ENCODE measurements around the gene FGF7.
"Not testable (repeated sequence)": the region's sequence is repeated elsewhere in the genome, so short reads cannot be mapped to it uniquely, and the experiment has no call there.

Gene FGF7

DNA sequence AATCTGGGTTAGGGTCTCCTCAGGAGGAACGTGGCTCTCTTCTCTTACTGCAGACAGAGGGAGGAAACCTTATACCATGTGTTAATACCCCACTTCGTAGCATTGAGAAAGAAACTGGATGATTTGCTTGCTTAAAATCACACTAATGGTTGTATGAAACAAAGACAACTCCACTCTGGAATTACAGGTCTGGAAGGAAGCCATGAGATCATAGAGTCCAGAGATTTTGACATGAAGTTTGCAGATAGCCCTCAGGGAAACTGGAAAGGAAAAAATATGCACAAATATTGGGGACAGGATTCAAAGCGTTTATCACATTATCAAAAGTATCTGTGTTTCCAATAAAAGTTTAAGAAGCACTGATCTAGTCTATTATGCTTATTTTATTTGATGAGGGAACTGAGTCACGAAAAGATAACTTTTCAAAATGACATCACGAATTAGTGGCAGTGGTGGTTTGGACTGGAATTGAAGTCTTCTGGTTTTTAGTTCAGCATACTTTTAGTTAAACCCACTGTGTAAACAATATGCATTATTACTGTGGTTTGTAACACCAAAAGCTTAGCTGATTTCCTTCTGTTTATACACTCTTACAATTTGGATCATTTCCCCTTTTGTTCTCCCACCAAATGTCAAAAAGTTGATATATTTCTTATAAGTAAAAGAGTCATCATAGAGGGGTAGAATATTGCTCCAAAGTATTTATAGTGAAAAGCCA is 16.8 kb downstream of the FGF7 start:
- DNase-seq (ENCODE audit: low read depth): no peak

DNA sequence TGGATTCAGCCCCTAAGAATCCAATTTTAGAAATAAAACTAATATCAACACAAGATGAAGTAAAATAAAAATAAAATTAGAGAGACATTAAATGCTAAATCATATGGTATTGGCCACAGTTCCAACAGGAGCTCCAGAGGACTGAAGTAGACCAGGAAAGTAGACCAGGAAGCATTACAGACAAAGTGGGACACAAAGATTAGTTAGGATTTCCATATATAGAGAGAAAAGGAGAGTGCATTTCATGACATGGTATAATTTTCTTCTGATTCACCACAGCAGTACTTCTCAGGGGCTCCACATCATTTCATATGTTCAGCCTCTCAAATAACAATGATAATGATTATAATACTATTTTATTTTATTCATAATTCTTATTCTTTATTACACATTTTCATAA is 18.3 kb downstream of the FGF7 start:
- no peak for DNase-seq (ENCODE audit: low read depth)

DNA sequence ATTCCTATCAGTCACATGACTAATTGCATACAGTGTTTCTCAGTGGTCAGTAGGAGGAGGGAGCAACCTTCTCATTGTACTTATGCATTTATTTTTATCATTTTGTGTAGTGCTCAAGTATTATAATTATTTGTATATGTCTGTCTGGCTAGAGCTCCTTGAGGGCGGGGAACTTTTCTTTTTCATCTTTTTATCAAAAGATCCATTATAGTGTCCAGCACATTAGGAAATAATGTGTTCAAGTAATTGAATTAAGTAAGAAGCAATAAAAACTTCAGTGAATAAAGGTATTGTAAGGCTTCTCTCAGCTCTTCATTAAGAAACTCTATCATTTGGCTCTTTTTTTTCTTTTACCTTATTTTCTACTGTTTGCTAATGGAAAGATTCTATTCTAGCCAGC is 18.8 kb downstream of the FGF7 start:
- DNase-seq (ENCODE audit: low read depth): no peak

DNA sequence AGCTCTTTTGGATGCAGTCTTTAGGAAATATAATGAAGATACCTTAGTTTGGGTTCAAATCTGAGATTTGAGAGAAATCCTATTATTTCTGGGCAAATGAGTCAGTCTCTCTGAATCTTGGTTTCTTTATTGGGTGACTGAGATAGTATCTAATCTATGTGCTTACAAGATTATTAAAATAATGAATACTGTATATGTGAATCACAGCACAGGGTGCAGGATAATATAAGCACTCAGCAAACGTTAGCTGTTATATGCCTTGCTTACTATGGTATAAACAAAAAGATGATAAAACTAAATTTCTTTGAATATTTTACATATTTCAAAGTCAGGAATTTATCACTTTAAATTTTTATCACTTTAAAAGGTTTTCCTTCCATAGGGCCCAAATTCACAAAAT is 29.6 kb downstream of the FGF7 start:
- no peak for DNase-seq (ENCODE audit: low read depth)

DNA sequence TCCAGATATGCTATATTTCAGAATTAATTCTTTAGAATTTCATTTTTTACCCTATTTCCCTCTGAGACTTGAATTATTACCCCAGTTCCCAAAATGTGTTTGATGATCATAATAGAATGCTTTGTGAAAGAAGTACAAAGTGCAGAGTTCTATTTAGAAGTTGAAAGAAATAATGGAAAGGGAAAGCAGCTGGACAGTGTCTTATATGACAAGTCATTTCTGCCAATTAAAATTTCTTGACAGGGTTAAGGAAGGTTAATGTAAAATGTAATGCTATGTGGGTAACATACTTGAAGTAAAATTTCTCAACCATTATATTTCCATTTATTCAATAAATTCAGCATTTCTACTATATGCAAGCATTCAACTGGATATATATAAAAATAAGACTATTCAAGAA is 33.1 kb downstream of the FGF7 start:
- no peak for DNase-seq (ENCODE audit: low read depth)

DNA sequence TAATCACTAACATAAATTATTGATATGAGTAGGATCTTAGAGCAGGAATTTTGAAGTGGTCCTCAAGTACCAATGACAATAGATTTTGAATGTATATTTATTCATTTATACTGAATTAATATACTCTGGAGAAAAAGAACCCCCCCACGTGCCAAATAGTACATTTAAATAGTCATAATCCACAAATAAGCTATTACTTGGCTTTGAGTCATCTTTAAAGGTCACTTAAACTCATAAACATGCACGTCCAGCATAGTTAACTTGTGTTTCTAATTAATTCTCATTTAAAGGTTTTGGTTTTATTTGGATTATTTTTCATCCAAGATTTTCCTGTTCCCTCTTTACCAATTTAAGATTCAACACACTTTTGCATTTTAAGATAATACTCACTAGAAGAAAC is 35.1 kb downstream of the FGF7 start:
- no peak for DNase-seq (ENCODE audit: low read depth)

DNA sequence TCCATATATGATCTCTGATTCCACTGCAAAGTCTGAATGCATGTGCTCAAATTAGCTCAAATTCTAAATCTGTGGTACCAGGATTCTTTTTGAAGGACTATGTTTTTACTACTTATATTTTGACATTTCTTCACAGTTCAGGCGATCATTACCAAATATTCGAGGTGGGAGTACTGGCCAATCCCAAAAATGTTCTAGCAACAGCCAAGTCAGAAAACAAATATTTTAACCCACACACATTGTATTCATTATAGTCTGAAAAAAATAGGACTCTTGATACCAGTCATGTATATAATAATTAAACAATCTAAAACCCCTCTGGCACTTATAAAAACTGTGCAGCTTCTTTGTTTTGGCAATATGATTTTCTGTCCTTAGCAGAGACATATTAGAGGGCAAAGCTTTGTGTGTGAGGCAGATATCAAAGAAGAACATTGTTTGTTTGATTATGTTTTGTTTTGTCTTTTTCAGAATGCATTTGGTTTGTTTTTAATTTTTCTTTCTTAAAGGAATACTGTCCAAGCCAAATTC is 37.4 kb downstream of the FGF7 start:
- no peak for DNase-seq (ENCODE audit: low read depth)

DNA sequence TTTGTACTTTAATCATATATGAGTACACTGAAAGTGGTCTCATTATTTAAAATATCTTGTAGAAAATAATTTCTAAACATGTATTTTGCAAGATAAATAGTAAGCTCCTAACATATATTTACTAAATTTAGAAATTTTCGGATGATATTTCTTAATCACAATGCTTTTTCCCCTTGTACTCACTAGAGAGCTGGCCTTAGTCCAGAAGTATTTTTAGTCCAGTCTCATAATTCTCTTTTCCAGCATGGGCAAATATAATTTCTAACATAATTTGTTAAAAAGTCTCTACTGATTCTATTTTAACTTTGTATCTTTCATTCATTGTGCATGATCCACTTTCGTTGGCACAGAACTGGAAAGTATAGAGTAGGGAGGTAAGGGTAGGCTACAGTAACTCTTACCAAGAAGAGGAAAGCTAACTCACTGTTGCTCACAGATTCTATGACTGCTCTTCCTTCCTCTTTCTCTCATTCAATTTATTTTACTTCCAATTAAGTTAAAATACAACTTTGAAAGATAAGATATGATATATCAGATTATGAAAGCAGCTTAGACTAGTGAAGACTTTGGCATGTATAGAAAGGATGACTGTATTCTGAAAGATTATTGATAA is 39.3 kb downstream of the FGF7 start:
- DNase-seq (ENCODE audit: low read depth): no peak

DNA sequence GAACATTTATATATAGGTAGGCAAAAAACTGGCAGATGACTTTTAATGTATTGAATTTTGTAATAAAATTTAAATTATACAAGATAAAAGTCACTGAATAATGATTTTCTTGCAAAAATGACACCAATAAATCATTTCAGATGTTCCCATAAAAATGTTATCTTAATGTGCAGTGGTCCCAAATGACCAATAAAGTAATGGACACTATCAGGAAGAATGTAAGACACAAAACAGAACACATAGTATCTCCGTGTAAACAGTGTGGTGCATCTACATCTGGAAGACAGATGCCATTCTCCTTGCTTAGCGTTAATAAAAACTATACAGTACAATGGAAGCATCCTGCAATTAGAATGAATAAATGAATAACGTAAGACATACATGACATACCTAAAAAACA is 41.5 kb downstream of the FGF7 start:
- DNase-seq (ENCODE audit: low read depth): no peak

DNA sequence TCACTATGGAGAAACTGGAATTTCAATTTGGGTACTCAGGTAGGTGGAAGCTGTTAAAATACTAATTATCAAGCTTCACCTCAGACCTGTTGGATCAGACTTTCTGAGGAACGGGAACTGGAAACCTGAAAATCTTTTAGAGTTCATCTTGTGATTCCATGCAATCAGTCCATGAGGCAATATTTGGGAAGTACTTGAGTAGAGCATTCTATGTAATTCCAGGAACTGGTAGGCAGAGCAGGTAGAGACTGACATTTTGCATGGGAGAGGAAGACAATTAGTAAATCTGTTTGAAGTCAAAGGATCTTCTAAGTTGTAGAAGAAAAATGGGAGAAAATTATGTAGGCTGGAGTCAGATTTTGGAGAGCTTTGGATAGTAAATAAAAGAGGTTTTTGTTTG is 43.1 kb downstream of the FGF7 start:
- no peak for DNase-seq (ENCODE audit: low read depth)

DNA sequence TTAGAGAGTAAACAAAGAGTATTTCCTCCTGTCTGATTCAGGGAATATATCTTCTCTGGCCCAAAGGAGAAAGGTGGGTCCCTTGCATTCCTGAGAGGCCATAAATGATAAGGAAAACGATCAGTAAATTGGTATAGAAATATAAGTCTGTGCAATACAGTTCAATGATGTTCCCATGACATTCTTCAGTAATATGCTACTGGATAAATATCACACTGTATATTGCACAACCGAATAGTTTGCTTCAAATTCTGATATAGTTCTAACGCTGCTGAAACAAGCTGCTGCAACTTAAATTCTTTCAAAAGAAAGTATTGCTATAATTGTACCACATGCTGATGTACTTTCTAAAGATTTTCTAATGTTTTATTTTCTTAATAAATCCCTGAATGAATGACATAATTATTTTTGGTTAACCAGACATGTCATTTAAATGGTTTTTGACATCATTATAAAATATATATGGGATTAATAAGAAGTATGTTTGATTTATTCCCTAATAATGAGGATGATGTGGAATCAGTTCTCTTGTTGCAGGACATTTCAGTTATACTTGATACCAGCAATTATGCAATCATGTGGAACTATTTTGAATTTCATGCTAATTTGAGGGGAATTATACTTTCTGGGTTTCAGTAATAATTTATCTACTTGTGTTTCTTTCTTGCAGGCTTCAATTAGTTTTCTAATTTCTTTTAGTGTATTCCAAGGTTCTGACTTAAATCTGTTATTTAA is 44.9 kb downstream of the FGF7 start:
- DNase-seq (ENCODE audit: low read depth): no peak

DNA sequence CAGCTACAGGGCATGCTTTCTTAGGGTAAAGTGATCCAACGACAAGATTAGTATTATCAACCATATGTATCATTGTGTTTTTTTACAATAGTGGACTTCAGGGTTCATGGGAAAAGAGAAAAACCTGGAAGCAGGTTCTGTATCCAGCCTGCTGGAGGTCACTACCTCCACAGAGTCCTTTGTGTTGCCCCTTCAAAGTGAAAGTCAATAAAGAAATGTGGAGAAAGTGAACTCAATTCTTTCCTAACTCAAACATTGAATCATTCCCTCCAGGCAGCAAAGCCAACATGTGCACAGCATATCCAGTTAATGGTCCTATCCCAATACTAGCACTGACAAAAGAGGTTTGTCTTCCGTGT is 45.4 kb downstream of the FGF7 start:
- no peak for DNase-seq (ENCODE audit: low read depth)

DNA sequence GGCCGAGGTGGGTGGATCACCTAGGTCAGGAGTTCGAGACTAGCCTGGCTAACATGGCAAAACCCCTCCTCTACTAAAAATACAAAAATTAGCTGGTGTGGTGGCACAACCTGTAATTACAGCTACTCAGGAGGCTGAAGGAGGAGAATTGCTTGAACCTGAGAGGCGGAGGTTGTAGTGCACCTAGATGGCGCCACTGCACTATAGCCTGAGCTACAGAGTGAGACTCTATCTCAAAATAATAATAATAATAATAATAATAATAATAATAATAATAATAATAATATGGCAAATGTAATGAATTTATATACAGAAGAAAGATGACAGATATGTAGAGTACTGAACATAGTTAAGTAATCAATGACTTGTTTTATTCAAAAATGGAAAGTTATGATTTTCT is 48.2 kb downstream of the FGF7 start:
- not testable (repeated sequence) for DNase-seq (ENCODE audit: low read depth)

DNA sequence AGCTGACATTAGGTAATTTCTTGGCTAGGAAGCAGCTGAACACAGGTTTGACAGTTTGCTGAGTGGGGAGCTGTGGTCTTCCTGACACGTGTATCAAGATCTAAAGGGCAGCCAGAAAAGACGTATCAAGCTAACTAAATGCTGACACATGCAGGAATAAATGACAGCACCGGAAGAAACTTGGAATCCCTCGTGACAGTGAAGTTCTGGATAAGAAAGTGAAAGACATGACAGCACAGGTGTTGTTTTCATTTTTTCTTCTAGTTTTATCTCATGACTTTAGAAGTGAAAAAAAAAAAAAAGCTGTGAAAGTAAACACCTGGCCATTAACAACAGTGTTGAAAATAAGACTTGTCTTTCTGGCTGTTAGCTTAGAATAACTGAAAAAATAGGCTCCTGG is 48.7 kb downstream of the FGF7 start:
- no peak for DNase-seq (ENCODE audit: low read depth)

DNA sequence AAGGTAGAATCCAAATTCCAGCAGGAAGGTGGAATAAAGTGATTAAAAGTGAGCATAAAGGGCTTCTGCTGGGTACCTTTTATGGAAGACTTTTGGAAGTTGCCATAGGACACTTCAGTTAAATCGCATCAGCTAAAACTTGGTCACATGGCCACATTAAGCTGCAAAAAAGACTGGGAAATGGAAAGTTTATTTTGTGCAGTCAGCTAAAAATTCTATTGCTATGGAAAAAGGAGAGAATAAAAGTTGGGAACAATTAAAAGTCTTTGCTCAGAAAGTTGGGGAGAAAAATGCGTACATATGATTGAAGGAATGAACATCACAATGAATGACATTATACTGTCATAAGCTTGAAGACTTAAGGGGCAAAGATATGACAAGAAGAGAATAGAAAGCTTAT is 49.3 kb downstream of the FGF7 start:
- no peak for DNase-seq (ENCODE audit: low read depth)

DNA sequence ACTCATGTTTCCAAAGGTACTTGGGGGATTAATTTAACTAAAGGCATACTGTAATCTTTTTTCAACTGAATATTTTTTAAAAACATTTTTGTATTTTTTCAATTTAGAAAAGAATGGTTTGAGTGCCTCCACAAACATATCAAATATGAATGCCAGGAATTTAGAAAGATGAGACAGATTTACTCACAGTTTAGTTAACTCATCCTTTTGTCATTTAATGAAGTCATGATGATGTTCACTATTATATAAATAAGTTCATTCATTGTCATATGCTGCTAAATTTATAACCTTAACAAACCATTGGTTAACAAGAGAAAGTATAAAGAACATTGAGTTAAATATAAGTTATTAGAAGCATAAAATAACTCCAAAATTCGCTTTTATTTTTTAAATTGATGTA is 50.0 kb downstream of the FGF7 start:
- no peak for DNase-seq (ENCODE audit: low read depth)

DNA sequence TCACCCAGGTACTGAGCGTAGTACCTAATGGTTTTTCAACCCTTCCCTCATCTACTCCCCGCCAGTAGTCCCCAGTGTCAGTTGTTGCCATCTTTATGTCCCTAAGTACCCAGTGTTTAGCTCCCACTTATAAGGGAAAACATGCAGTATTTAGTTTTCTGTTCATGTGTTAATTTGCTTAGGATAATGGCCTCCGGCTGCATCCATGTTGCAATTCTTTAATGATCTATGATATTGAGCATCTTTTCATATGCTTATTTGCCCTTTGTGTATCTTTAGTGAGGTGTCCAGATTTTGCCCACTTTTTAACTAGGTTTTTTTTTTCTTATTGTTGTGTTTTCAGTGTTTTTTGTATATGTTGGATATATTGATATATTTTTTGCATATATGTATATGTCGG is 55.0 kb downstream of the FGF7 start:
- not testable (repeated sequence) for DNase-seq (ENCODE audit: low read depth)

DNA sequence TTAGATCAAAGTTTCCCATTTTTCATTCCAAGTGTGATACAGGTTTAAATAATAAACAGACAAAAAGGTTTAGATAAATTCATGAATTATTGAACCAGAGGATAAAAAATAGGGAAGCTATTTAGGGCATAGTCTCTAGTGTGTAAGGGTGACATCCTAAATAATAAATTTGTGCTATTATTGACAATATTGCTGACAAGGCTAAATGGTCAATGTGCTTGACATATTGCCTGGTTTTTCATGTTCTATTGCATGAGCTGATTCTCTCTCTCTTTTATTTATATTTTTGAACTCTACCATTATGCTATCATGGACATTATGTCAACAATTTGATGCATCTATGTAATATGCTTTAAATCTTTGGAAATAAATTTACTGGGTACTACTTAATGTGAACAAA is 55.9 kb downstream of the FGF7 start:
- not testable (repeated sequence) for DNase-seq (ENCODE audit: low read depth)

DNA sequence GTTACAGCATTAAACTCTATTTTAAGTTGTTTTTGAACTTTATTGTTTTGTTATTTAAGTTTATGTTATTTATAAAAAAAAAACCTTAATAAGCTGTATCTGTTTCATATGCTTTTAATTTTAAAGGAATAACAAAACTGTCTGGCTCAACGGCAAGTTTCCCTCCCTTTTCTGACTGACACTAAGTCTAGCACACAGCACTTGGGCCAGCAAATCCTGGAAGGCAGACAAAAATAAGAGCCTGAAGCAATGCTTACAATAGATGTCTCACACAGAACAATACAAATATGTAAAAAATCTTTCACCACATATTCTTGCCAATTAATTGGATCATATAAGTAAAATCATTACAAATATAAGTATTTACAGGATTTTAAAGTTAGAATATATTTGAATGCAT is 62.4 kb downstream of the FGF7 start:
- not testable (repeated sequence) for DNase-seq (ENCODE audit: low read depth)

DNA sequence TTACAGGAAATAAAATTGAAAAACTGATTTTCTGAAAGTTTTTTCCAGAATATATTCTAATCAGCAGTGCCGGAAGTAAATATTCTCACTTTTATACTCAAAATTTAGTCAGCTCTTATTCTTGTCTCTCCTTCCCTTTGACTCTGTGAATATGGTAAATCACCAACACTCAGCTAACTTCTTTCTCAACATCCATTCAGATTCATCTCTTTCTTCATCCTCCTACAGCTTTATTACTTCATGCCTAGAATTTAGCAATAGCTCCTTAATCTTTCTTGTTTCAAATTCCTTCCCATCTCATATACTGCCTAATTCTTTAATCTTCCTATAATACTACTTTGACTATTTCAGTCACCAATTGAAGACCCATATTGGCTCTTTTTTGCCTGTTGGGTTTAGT is 67.9 kb downstream of the FGF7 start:
- DNase-seq (ENCODE audit: low read depth): no peak

DNA sequence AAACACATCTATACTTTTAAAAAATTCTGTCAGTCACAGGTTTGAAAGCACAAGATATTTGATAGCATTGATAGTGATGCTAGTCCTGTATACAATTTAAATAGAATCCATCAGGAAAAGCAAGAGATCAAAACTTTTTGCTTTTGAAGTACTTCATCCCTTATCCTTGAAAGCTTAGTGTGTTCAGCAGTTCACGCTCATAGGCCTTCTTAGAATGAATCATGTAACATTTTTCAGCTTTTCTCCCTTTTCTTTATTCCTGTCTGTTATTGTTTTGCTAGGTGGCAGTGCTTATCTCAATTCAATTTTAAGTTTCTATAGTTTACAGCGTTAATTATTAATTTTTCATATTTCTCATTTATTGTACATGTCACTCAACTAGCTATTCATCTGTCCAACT is 69.1 kb downstream of the FGF7 start:
- DNase-seq (ENCODE audit: low read depth): no peak

DNA sequence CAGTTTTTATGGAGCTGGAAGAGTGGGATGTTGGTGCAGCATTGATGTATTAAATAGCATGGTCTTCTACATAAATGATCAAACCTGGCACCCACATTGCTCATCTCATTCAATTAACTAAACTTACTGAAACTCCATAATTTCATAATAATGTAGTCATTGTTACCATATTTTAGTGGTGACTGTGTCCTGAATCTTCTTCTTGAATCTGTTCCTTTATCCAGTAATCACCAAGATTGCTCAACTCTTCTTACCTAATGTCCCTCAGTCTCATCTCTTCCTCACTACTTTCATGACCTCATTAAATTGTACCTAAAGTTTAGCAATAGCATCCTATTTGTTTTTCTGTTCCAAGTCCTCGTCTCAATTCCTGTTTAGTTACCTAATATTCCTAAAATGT is 69.8 kb downstream of the FGF7 start:
- DNase-seq (ENCODE audit: low read depth): no peak

DNA sequence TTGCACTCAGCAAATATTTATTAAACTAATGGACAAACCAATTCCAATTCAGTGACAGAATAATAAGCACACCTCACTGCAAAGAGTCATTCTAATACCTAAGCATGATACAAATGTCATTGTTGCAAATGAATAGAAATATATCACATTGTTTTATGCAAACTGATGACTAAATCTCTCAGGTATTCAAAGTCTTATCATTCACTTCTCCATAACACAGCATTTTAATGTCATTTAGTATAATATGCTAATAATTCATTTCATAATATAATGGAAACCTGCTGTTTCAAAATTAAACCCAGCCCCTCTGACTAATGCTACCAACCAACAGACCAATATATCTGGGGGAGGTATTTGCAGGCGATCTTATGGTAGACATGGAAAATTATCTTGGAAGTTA is 71.8 kb downstream of the FGF7 start:
- no peak for DNase-seq (ENCODE audit: low read depth)
